Osteoblast (primary cell): ENCODE measurements around the gene TVP23B. TPM values are rescaled to one million over a fixed set of nuclear protein-coding genes. Genes with fewer than 3 reads are reported as not detected.
"Not testable (repeated sequence)": the region's sequence is repeated elsewhere in the genome, so short reads cannot be mapped to it uniquely, and the experiment has no call there.

ENCODE experiments used
- DNase-seq: peaks from one replicate; pipeline ENCODE4 v3.0.0; 2011; ENCODE audit warnings: low spot score, mixed read lengths; ENCODE audit not compliant: insufficient read length; ENCODE audit errors: missing footprints
- H2AFZ ChIP-seq: 2 replicates; pipeline ENCODE4 v1.6.0; 2011; ENCODE audit warnings: mild to moderate bottlenecking, low read length
- H3K27ac ChIP-seq: 2 replicates; pipeline ENCODE4 v1.5.1; 2011; ENCODE audit warnings: mild to moderate bottlenecking, low read depth, low read length, moderate library complexity
- H3K27me3 ChIP-seq: 2 replicates; pipeline ENCODE4 v1.6.0; 2012; ENCODE audit warnings: mild to moderate bottlenecking, control low read depth, inconsistent platforms, low read length, moderate library complexity; ENCODE audit not compliant: insufficient read depth
- H3K36me3 ChIP-seq: 2 replicates; pipeline ENCODE4 v1.5.1; 2011; ENCODE audit warnings: mild to moderate bottlenecking, low read length, control low read depth, moderate library complexity; ENCODE audit not compliant: insufficient read depth
- H3K4me1 ChIP-seq: 2 replicates; pipeline ENCODE4 v1.5.1; 2011; ENCODE audit warnings: mild to moderate bottlenecking, low read length, control low read depth, moderate library complexity; ENCODE audit not compliant: insufficient read depth
- H3K4me2 ChIP-seq: 2 replicates; pipeline ENCODE4 v1.6.0; 2011; ENCODE audit warnings: mild to moderate bottlenecking, low read length; ENCODE audit not compliant: insufficient read depth
- H3K4me3 ChIP-seq: fragments of 200-600 bp; sonication (generic); 3 replicates; pipeline ENCODE4 v1.5.1; 2012; ENCODE audit warnings: mild to moderate bottlenecking, low read length, inconsistent platforms; ENCODE audit not compliant: insufficient read depth
- H3K79me2 ChIP-seq: 2 replicates; pipeline ENCODE4 v1.6.0; 2012; ENCODE audit warnings: mild to moderate bottlenecking, low read length, control low read depth, inconsistent platforms; ENCODE audit not compliant: insufficient read depth
- H3K9me3 ChIP-seq: 2 replicates; pipeline ENCODE4 v1.5.1; 2011; ENCODE audit warnings: low read depth, low read length, control low read depth
- H4K20me1 ChIP-seq: 2 replicates; pipeline ENCODE4 v1.6.0; 2012; ENCODE audit warnings: mild to moderate bottlenecking, low read length, control low read depth; ENCODE audit not compliant: insufficient read depth
- total RNA-seq: library from RNA; depleted of rRNA; stranded (reverse); fragments of >200 nt; gene quantifications from 2 replicates; pipeline ENCODE4 v1.2.3, GENCODE V29; 2012
- TF ChIP-seq, protein P1 (sequence below): IDR thresholded peaks from 2 replicates; pipeline ENCODE4 v1.5.1; 2011; ENCODE audit warnings: mild to moderate bottlenecking, low read depth, low read length, moderate library complexity; ENCODE audit errors: extremely low read depth

TVP23B gene
- total RNA-seq, 1 donor = 59.7 TPM

DNA sequence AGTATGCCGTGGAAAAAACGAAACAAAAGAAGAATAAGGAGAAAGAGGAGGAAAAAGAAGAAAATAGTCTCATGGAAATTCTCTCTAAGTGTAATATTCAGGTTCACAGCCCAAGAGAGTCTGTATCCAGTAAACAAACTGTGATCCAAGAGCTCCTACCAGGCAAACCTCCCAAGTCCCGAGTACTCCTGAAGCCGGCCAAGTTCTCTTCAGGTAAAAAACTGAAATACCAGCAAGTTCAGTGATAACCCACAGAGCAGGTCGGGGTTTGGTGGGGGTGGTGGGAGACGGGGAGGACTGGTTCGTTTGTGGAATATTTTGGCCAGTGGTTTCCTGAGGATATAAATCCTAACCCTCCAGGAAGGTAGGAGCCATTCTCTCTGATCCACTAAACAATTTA is 8.5 kb upstream of the TVP23B start:
- no peak for DNase-seq
- H2AFZ ChIP-seq = peak overlapping the region; percentile 81
- H3K79me2 ChIP-seq = no peaks in the 10 kb centered on the region
- peak overlapping the region; percentile 79 for H3K4me2 ChIP-seq
- peak overlapping the region; percentile 60 for H3K4me3 ChIP-seq
- TF ChIP-seq, protein P1, sequence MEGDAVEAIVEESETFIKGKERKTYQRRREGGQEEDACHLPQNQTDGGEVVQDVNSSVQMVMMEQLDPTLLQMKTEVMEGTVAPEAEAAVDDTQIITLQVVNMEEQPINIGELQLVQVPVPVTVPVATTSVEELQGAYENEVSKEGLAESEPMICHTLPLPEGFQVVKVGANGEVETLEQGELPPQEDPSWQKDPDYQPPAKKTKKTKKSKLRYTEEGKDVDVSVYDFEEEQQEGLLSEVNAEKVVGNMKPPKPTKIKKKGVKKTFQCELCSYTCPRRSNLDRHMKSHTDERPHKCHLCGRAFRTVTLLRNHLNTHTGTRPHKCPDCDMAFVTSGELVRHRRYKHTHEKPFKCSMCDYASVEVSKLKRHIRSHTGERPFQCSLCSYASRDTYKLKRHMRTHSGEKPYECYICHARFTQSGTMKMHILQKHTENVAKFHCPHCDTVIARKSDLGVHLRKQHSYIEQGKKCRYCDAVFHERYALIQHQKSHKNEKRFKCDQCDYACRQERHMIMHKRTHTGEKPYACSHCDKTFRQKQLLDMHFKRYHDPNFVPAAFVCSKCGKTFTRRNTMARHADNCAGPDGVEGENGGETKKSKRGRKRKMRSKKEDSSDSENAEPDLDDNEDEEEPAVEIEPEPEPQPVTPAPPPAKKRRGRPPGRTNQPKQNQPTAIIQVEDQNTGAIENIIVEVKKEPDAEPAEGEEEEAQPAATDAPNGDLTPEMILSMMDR = no peak
- no peaks in the 10 kb centered on the region for H3K4me1 ChIP-seq
- no peaks in the 10 kb centered on the region for H3K36me3 ChIP-seq
- H4K20me1 ChIP-seq = no peaks in the 10 kb centered on the region
- no peak overlapping the region for H3K27ac ChIP-seq
- H3K9me3 ChIP-seq = no peaks in the 10 kb centered on the region
- peaks cover 13% of the 10 kb centered on the region for H3K27me3 ChIP-seq

DNA sequence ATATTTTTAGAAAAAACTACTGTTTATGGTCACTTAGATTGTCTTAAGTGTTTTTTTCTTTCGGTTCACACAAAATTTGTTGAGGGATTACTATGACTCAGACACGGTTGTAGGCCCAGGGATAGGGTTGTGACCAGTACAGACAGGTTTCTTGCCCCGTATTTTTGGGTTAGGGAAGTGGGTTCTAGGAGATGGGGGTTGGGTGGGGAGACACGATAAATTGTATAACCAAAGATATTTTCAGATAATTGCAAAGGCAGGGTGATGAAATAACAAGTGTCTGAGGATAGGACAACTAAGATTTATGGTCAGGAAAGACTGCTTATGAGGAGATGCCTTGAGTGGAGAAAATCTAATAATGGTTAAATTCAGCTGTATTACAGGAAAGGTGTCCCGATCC is 822 bp downstream of the TVP23B start:
- H3K4me1 ChIP-seq, H3K36me3 ChIP-seq, H4K20me1 ChIP-seq, H2AFZ ChIP-seq, DNase-seq, H3K27me3 ChIP-seq, H3K9me3 ChIP-seq: not testable (repeated sequence)
- peaks cover 40% of the 10 kb centered on the region for H3K79me2 ChIP-seq
- H3K4me2 ChIP-seq = peak overlapping the region; percentile 71
- peak overlapping the region; percentile 61 for H3K27ac ChIP-seq
- peak overlapping the region; percentile 76 for H3K4me3 ChIP-seq

DNA sequence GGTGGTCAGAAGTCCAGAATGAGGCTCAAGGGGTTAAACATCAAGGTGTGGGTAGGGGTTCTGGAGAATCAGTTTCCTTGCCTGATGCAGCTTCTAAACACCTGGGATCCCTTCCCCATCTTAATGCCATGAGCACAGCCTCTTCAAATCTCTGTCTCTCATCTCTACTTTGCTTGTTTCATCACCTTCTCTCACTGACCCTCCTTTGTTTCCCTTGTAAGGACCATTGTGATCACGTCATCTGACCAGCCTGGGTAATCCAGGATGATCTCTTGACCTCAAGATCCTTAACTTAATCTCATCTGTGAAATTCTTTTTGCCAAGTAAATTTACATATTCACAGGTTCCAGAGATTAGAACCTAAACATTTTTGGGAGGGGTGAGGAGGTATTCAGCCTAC is 5.0 kb downstream of the TVP23B start:
- H3K9me3 ChIP-seq, H2AFZ ChIP-seq, H3K27me3 ChIP-seq, H4K20me1 ChIP-seq, H3K36me3 ChIP-seq, H3K4me3 ChIP-seq, DNase-seq, H3K27ac ChIP-seq, H3K4me1 ChIP-seq, H3K4me2 ChIP-seq: not testable (repeated sequence)
- peaks cover 45% of the 10 kb centered on the region for H3K79me2 ChIP-seq

DNA sequence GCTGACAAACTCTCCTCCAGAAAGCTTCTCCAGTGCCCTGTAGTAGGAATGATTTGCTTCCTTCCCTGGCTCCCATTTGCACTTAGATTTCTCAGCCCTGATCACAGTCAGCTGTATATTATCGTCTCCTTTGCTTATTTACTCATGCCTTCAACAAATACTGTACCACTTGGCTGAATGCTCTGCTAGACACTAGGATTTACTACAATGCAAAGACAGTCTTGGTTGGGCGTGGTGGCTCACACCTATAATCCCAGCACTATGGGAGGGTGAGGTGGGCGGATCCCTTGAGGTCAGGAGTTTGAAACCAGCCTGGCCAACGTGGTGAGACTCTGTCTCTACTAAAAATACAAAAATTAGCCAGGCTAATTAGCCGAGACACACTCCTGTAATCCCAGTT is 5.9 kb downstream of the TVP23B start:
- H3K4me1 ChIP-seq, H3K27me3 ChIP-seq, H3K4me3 ChIP-seq, DNase-seq, H3K4me2 ChIP-seq, H3K9me3 ChIP-seq, H2AFZ ChIP-seq, H3K36me3 ChIP-seq, H3K27ac ChIP-seq, H4K20me1 ChIP-seq: not testable (repeated sequence)
- peaks cover 41% of the 10 kb centered on the region for H3K79me2 ChIP-seq

DNA sequence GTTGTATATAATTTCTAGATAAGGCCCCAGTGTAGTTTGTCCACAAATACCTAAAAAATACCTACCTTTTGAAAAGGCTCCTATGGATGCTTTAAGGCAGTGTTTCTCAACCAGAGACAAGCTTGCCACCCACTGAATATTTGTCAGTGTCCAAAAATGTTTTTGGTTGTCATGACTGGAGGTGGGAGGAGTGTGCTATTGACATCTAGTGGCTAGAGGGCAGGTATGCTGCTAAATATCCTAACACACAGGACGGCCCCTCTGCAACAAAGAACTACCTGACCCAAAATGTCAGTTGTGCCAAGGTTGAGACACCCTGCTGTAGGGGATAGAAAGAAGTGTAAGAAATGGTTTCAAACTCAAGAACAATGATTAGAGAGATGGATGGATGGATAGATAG is 10.4 kb downstream of the TVP23B start:
- not testable (repeated sequence) for H3K27me3 ChIP-seq, H2AFZ ChIP-seq, H3K4me1 ChIP-seq, H4K20me1 ChIP-seq, H3K9me3 ChIP-seq, H3K36me3 ChIP-seq, H3K4me2 ChIP-seq, DNase-seq, H3K27ac ChIP-seq, H3K79me2 ChIP-seq, H3K4me3 ChIP-seq

DNA sequence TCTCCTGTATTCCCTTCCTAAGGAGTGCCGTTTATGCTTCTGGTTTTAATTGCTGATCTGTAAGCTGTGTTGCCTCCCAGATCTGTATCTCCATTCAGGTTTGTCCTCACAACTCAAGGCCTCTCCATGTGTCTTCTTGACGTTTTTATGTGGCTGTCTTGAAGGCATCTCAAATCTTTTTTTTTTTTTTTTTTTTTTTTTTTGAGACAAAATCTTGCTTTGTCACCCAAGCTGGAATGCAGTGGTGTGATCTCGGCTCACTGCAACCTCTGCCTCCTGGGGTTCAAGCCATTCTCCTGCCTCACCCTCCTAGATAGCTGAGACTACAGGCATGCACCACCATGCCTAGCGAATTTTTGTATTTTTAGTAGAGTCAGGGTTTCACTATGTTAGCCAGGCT is 13.9 kb downstream of the TVP23B start:
- not testable (repeated sequence) for H4K20me1 ChIP-seq, H3K79me2 ChIP-seq, H3K9me3 ChIP-seq, H3K27ac ChIP-seq, H3K27me3 ChIP-seq, H2AFZ ChIP-seq, H3K4me2 ChIP-seq, H3K4me3 ChIP-seq, DNase-seq, H3K4me1 ChIP-seq
- H3K36me3 ChIP-seq = peaks cover 10% of the 10 kb centered on the region

DNA sequence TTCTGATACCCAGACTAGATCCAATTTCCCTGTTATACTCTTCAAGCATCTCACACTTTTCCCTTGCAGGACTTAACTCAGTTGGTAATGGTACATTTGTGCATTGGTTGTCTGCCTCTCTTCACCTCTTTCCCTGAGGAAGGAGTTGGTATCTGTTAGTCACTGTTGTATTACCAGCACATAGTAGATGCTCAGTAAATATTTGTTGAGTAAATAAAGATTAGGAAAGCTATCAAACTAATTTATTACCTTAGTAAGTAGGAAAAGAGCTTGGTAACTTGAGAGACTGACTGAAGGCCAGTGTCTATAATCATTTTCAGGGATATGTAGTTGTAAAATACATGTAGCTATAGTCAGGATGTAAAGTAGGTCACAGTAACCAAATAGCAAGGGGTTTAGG is 15.9 kb downstream of the TVP23B start:
- not testable (repeated sequence) for H3K79me2 ChIP-seq, H4K20me1 ChIP-seq, H2AFZ ChIP-seq, H3K4me2 ChIP-seq, H3K4me1 ChIP-seq, H3K27ac ChIP-seq, H3K4me3 ChIP-seq, H3K9me3 ChIP-seq, DNase-seq, H3K27me3 ChIP-seq
- peaks cover 10% of the 10 kb centered on the region for H3K36me3 ChIP-seq

DNA sequence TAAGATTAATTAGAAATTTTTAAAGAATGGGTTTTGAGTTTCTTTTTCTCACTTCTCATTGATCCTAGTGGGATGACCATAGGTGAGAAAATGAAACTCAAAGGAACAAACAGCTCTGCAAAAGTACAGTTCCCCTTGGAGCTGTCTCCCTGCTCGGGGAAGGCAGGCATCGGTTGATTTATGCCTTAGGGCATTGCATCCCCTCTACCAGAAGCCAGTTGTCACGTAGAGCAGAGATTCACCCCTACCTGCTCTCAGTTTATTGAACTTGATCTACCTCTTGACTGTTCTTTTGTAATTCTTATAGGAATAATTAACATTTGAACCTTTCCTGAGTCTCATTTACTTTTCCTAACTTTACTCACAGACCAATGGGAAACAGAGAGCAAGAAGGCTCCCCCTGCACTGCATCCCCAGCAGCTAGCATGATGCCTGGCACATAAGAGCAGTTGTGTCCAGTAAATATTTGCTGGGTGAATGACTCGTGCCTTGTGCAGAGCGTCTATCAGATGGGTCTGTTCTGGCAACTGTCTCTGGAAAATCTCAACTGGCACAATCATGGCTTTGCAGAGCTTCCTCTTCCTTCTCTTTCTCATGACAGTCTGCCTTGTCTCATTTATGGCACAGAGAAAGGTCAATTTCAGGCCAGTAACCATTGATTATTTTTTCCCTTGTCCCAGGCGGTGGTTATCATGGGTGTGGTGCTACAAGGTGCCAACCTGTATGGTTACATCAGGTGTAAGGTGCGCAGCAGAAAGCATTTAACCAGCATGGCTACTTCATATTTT is 22.7 kb downstream of the TVP23B start:
- H3K9me3 ChIP-seq, H3K4me3 ChIP-seq, H2AFZ ChIP-seq, H3K4me2 ChIP-seq, H3K36me3 ChIP-seq, H3K27ac ChIP-seq, H3K4me1 ChIP-seq, H3K27me3 ChIP-seq, DNase-seq, H4K20me1 ChIP-seq, H3K79me2 ChIP-seq: not testable (repeated sequence)
